Ishikawa (cell line): ENCODE data around the gene ACTN1.
A peak's percentile ranks its signal among the peaks of the same experiment; 100 is the strongest.

ENCODE experiments used
- CEBPB ChIP-seq: IDR thresholded peaks from 2 replicates; pipeline ENCODE4 v1.6.1; 2012
- CREB1 ChIP-seq: IDR thresholded peaks from 2 replicates; pipeline ENCODE4 v1.6.1; 2012; ENCODE audit warnings: low read depth
- EGR1 ChIP-seq: IDR thresholded peaks from 2 replicates; pipeline ENCODE4 v1.6.1; 2012
- EP300 ChIP-seq: IDR thresholded peaks from 2 replicates; pipeline ENCODE4 v1.6.1; 2012; ENCODE audit warnings: borderline replicate concordance
- FOXM1 ChIP-seq: IDR thresholded peaks from 2 replicates; pipeline ENCODE4 v1.6.1; 2012; ENCODE audit warnings: low read depth, borderline replicate concordance
- NFIC ChIP-seq: IDR thresholded peaks from 2 replicates; pipeline ENCODE4 v1.6.1; 2012
- RAD21 ChIP-seq: IDR thresholded peaks from 2 replicates; pipeline ENCODE4 v1.6.1; 2012; ENCODE audit warnings: low read depth
- TAF1 ChIP-seq: IDR thresholded peaks from 2 replicates; pipeline ENCODE4 v1.6.1; 2012; ENCODE audit warnings: low read depth, mild to moderate bottlenecking
- TCF12 ChIP-seq: IDR thresholded peaks from 2 replicates; pipeline ENCODE4 v1.6.1; 2012; ENCODE audit warnings: low read depth
- TEAD4 ChIP-seq: IDR thresholded peaks from 2 replicates; pipeline ENCODE4 v1.6.1; 2012
- YY1 ChIP-seq: IDR thresholded peaks from 2 replicates; pipeline ENCODE4 v1.6.1; 2012; ENCODE audit warnings: low read depth
- ZBTB7A ChIP-seq: IDR thresholded peaks from 2 replicates; pipeline ENCODE4 v1.6.1; 2012; ENCODE audit warnings: low read depth
- TF ChIP-seq, protein P1 (sequence below): IDR thresholded peaks from 2 replicates; pipeline ENCODE4 v1.6.1; 2012
- TF ChIP-seq, protein P2 (sequence below): IDR thresholded peaks from 2 replicates; pipeline ENCODE4 v1.6.1; 2012
- TF ChIP-seq, protein P3 (sequence below): IDR thresholded peaks from 2 replicates; pipeline ENCODE4 v1.6.1; 2012; ENCODE audit warnings: low read depth, mild to moderate bottlenecking

ACTN1 gene

DNA sequence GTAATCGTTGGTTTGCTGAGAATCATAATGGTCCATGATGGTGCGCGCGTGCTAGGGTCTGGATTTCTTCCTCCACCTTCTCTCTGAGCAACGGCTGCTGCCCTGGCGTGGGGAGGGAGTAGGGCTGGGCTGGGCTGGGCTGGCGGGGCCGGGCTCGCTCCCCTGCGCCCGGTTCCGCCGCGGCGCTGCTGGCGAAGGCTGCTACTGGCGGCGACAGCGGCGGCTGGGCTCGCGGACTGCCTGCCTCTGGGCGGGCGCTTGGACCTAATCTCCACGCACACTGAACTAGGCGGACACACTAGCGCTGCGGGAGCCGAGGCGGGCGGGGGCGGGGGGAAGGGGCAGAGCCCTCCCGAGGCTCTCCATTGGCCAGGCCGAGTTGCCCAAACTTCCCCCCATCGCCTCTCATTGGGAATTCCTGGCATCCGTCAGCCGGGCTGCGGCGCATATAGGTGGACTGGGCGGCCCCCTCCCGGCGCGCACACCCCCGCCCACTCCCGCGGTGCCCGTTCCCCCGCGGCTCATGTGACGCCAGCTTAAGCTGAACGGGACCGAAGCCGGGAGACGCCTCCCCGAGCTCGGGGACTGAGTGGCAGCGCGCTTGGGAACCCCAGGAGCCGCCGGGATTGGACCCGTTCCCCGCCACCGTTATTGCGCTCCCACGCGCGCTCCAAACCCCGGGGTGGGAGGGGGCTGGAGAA, at the start of gene ACTN1:
TSS of gene ACTN1 (minus strand) at position 282 of the 701 bp plus-strand sequence. CDS start at position 36, 246 bp downstream.
- TF ChIP-seq RAD21 = no peak; the same call in 1 of the 2 replicates
- TF ChIP-seq, protein P1, sequence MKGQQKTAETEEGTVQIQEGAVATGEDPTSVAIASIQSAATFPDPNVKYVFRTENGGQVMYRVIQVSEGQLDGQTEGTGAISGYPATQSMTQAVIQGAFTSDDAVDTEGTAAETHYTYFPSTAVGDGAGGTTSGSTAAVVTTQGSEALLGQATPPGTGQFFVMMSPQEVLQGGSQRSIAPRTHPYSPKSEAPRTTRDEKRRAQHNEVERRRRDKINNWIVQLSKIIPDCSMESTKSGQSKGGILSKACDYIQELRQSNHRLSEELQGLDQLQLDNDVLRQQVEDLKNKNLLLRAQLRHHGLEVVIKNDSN = peak; percentile 85
- TF ChIP-seq YY1 = peak; percentile 51; the same call in 1 of the 2 replicates
- no peak; the same call in 1 of the 2 replicates for TF ChIP-seq TEAD4
- peak; percentile 80 for TF ChIP-seq EGR1
- peak; percentile 87 for TF ChIP-seq TAF1
- no peak for TF ChIP-seq ZBTB7A
- peak; percentile 17 for TF ChIP-seq TCF12
- TF ChIP-seq NFIC = peak; percentile 8
- TF ChIP-seq, protein P2, sequence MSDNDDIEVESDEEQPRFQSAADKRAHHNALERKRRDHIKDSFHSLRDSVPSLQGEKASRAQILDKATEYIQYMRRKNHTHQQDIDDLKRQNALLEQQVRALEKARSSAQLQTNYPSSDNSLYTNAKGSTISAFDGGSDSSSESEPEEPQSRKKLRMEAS = peak; percentile 64
- no peak; the same call in 1 of the 2 replicates for TF ChIP-seq CEBPB
- TF ChIP-seq, protein P3, sequence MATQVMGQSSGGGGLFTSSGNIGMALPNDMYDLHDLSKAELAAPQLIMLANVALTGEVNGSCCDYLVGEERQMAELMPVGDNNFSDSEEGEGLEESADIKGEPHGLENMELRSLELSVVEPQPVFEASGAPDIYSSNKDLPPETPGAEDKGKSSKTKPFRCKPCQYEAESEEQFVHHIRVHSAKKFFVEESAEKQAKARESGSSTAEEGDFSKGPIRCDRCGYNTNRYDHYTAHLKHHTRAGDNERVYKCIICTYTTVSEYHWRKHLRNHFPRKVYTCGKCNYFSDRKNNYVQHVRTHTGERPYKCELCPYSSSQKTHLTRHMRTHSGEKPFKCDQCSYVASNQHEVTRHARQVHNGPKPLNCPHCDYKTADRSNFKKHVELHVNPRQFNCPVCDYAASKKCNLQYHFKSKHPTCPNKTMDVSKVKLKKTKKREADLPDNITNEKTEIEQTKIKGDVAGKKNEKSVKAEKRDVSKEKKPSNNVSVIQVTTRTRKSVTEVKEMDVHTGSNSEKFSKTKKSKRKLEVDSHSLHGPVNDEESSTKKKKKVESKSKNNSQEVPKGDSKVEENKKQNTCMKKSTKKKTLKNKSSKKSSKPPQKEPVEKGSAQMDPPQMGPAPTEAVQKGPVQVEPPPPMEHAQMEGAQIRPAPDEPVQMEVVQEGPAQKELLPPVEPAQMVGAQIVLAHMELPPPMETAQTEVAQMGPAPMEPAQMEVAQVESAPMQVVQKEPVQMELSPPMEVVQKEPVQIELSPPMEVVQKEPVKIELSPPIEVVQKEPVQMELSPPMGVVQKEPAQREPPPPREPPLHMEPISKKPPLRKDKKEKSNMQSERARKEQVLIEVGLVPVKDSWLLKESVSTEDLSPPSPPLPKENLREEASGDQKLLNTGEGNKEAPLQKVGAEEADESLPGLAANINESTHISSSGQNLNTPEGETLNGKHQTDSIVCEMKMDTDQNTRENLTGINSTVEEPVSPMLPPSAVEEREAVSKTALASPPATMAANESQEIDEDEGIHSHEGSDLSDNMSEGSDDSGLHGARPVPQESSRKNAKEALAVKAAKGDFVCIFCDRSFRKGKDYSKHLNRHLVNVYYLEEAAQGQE = no peak
- TF ChIP-seq CREB1 = peak; percentile 21; the same call in 1 of the 2 replicates
- no peak; the same call in 1 of the 2 replicates for TF ChIP-seq EP300
- TF ChIP-seq FOXM1 = no peak

DNA sequence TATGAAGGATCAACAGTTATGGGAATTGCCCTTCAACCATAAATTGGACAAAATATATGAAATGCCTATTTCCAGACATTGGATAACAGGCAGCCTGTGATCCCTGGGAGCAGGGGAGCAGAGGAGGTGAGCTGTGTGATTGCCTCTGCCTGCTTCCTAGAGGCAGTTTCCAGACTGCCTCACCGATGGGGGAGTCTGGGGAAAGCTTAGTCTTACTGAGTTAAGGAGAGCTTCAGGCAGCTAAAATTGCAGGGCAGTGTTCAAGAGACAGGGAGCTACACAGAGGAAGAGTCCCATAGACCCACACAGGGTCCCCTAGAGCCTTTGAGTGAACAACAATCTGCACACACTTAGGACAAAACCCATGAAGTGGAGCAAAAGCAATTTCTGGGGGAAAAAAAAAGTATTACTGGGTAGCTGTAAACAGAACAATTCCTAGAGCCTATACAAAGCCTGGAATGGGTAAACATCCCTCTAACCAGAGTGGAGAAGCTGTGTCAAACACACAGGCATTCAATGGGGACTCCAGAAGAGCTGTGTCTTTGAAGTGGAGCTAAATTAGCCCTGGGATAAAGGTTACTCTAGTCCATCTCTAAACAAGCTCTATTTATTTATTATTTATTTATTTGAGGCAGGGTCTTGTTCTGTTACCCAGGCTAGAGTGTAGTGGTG, 48.3 kb upstream of the ACTN1 start:
- TF ChIP-seq RAD21 = no peak
- TF ChIP-seq, protein P3 = no peak
- no peak for TF ChIP-seq FOXM1
- TF ChIP-seq TAF1 = no peak
- no peak for TF ChIP-seq TEAD4
- TF ChIP-seq EP300 = no peak
- TF ChIP-seq, protein P1 = no peak
- no peak for TF ChIP-seq TCF12
- TF ChIP-seq ZBTB7A = no peak
- no peak for TF ChIP-seq CREB1
- TF ChIP-seq, protein P2 = no peak
- TF ChIP-seq EGR1 = no peak
- TF ChIP-seq NFIC = no peak
- no peak for TF ChIP-seq YY1
- no peak for TF ChIP-seq CEBPB

DNA sequence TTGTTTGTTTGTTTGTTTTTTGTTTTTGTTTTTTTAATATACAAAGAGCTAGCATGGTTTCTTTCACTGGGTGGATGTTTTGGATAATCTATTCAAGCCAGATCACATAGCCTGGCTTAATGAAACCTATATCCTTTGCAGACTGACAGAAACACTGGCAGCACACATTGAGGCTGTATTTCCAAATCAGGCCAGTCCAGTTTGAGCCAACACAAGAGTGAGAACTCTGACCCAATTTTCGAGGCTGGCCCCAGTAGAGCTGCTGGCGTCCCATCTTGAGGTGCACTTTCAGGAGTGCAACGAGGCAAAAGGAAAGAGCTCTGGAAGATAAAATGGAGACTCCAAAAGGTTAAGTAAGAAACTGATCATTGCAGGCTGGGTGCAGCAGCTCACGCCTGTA, 43.9 kb upstream of the ACTN1 start:
- TF ChIP-seq CREB1 = no peak
- TF ChIP-seq RAD21 = no peak
- TF ChIP-seq EP300 = no peak
- no peak for TF ChIP-seq FOXM1
- TF ChIP-seq ZBTB7A = no peak
- no peak for TF ChIP-seq TAF1
- TF ChIP-seq, protein P1 = no peak
- TF ChIP-seq YY1 = no peak
- no peak for TF ChIP-seq EGR1
- no peak for TF ChIP-seq NFIC
- no peak for TF ChIP-seq TEAD4
- TF ChIP-seq, protein P3 = no peak
- TF ChIP-seq, protein P2 = no peak
- no peak for TF ChIP-seq CEBPB
- no peak for TF ChIP-seq TCF12
